GM12864 (cell line): ENCODE data around the gene KLHL33.

Source experiments
- DNase-seq: peaks from one replicate; pipeline ENCODE4 v3.0.0-alpha.2; 2011; ENCODE audit warnings: low read depth
- H3K4me3 ChIP-seq: 2 replicates; pipeline ENCODE4 v1.5.1; 2011; ENCODE audit warnings: mild to moderate bottlenecking, low read depth, low read length, control low read depth
- TF ChIP-seq, protein P1 (sequence below): IDR thresholded peaks from 2 replicates; pipeline ENCODE4 v1.5.1; 2011; ENCODE audit warnings: low read depth, mild to moderate bottlenecking, moderate library complexity, low read length, control low read depth, inconsistent platforms; ENCODE audit errors: missing control alignments

KLHL33 gene

DNA sequence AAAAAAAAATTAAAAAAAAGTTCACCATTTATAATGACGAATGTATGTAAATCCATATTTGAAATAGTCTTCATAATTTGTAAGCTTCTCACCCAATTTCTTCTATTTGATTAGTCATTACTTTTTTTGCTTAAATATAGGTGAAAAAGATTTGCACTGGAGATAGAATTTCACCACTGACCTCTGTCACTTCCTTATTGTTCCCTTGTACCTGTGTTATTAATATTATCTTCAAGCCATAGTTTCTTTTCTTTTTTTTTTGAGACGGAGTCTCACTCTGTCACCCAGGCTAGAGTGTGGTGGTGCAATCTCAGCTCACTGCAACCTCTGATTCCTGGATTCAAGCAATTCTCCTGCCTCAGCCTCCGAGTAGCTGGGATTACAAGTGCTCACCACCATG lies 38.5 kb downstream of the KLHL33 start:
- DNase-seq: no peak
- TF ChIP-seq, protein P1, sequence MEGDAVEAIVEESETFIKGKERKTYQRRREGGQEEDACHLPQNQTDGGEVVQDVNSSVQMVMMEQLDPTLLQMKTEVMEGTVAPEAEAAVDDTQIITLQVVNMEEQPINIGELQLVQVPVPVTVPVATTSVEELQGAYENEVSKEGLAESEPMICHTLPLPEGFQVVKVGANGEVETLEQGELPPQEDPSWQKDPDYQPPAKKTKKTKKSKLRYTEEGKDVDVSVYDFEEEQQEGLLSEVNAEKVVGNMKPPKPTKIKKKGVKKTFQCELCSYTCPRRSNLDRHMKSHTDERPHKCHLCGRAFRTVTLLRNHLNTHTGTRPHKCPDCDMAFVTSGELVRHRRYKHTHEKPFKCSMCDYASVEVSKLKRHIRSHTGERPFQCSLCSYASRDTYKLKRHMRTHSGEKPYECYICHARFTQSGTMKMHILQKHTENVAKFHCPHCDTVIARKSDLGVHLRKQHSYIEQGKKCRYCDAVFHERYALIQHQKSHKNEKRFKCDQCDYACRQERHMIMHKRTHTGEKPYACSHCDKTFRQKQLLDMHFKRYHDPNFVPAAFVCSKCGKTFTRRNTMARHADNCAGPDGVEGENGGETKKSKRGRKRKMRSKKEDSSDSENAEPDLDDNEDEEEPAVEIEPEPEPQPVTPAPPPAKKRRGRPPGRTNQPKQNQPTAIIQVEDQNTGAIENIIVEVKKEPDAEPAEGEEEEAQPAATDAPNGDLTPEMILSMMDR: no peak
- no peak overlapping the region for H3K4me3 ChIP-seq

DNA sequence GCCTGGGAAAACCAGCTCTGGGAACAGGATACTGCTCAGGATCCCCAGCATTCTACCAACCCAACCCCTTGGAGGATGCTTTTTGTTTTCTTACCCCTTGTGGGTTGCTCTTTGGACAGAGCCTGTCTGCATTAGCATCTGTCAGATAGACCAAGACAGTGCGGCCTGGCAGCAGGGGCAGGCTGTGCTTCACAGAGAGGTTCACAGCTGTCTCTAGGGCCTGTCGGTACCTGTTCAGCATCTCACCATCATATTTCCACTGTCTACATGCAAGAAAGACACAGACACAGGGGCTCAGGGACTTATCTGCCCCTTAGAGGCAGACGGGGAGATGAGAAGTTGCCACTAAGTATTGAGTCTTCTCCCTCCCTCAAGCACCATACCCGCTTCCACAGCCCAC lies 44.5 kb downstream of the KLHL33 start:
- TF ChIP-seq, protein P1: no peak
- no peak overlapping the region for H3K4me3 ChIP-seq
- DNase-seq: no peak

GRCh38 chr14:20388159-20388558 lies 47.8 kb downstream of the KLHL33 start:
- DNase-seq: no peak
- TF ChIP-seq, protein P1: no peak
- no peak overlapping the region for H3K4me3 ChIP-seq

DNA sequence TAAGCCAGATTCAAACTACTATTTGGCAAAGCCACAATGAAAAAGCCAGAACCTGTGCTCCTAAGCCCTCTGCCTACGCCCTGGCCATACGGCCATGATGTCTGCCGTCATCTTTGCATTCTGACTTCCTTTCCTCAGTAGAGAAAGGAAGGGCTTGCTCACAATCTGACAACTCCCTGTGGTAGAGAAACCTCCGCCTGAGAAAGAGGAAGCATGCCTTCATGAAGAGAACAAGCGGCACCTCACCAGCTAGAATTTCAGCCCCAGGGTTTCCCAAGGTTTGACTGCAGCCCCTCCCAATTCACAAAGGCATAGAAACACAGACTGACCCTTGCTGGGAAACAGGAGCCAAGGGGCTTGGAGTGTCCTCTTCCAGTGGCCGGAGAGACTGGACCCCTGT lies 48.4 kb downstream of the KLHL33 start:
- DNase-seq: peak; percentile 13
- H3K4me3 ChIP-seq: no peak overlapping the region
- TF ChIP-seq, protein P1: no peak

- no peak overlapping the region for H3K4me3 ChIP-seq
- TF ChIP-seq, protein P1: no peak
- no peak for DNase-seq
Observed at GRCh38 chr14:20386276-20386855, 49.6 kb downstream of the KLHL33 start.

DNA sequence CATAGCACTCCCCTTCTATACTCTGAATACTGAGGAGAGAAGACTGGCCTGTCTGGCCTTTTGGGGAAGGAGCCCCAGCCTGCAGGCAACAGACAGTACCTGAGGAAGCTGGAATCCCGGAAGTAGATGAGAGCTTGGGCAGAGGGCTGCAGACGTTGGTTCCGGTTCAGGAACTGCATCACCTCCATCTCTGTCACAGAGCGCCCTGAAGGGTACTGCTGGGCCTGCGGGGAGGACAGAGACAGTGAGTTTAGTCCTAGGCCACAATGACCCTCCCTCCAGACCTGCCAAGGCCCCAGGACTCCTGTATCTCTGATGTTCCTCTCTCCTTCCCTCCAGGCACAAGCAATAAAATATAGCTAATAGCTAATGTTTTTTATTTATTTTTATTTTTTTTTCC lies 51.1 kb downstream of the KLHL33 start:
- TF ChIP-seq, protein P1: no peak
- DNase-seq: no peak
- H3K4me3 ChIP-seq: no peak overlapping the region

- DNase-seq: no peak
- no peak overlapping the region for H3K4me3 ChIP-seq
- TF ChIP-seq, protein P1: no peak
Observed at GRCh38 chr14:20384321-20384720, 51.6 kb downstream of the KLHL33 start.
